NCI-H146 treated with DMSO at 0.1 percent for 48 hours (cell line): ENCODE measurements around the gene OR4C3.
"Not testable (repeated sequence)": the region's sequence is repeated elsewhere in the genome, so short reads cannot be mapped to it uniquely, and the experiment has no call there.

Experiments
- DNase-seq: peaks from one replicate; lab custom pipeline; 2025; ENCODE audit not compliant: unreplicated experiment; lab: John Stamatoyannopoulos, UW

The OR4C3 gene

GRCh38 chr11:48324620-48325019, at the start of gene OR4C3:
Gene OR4C3, plus strand, starts transcription at chr11:48324920. Its CDS starts 102 bp downstream, at chr11:48325022.
- not testable (repeated sequence) for DNase-seq

- no peak for DNase-seq
These were observed 18.8 kb upstream of the OR4C3 start, which contains the start of gene OR4S1 for GRCh38 chr11:48305923-48306322. Gene OR4S1, plus strand, starts transcription at chr11:48306223. Its CDS starts 0 bp downstream, at chr11:48306223.

GRCh38 chr11:48307760-48308386, 16.8 kb upstream of the OR4C3 start:
- DNase-seq, result peak; percentile 1

- DNase-seq, result not testable (repeated sequence)
These were observed 11.1 kb upstream of the OR4C3 start for GRCh38 chr11:48313590-48313989.

GRCh38 chr11:48319813-48320212, 4.9 kb upstream of the OR4C3 start:
- DNase-seq, result not testable (repeated sequence)

GRCh38 chr11:48341466-48341865, 16.7 kb downstream of the OR4C3 start:
- DNase-seq, result no peak

DNA sequence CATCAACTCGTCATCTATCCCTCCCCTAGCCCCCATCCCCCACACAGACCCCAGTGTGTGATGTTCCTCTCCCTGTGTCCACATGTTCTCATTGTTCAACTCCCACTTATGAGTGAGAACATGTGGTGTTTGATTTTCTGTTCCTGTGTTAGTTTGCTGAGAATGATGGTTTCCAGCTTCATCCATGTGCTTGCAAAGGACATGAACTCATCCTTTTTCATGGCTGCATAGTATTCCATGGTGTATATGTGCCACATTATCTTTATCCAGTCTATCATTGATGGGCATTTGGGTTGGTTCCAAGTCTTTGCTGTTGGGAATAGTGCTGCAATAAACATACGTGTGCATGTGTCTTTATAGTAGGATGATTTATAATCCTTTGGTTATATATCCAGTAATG, 17.8 kb downstream of the OR4C3 start:
- not testable (repeated sequence) for DNase-seq

DNA sequence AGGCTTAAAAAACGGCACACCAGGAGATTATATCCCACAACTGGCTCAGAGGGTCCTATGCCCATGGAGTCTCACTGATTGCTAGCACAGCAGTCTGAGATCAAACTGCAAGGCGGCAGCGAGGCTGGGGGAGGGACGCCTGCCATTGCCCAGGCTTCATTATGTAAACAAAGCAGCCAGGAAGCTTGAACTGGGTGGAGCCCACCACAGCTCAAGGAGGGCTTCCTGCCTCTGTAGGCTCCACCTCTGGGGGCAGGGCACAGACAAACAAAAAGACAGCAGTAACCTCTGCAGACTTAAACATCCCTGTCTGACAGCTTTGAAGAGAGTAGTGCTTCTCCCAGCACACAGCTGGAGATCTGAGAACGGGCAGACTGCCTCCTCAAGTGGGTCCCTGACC, 21.6 kb downstream of the OR4C3 start:
- not testable (repeated sequence) for DNase-seq

- no peak for DNase-seq
These were observed 29.3 kb downstream of the OR4C3 start for GRCh38 chr11:48354013-48354412.

DNA sequence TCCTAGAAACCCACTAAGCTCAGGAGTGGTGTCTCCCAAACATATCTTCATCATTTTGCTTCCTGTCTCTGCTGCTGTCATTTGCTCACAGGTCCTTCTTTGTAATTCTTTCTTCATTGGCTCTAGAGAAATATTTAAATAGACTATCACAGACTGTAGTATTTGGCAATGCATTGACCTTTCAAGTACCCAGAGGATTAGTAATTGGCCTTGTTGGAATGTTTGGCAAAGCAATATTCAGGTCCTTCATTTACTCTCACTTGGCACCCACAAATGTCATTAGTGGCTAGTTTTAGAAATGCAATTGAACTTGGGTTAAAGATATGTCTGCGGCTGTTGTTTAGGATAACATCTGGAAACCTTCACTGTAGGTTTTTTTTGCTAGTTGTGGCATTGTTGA, 30.0 kb downstream of the OR4C3 start:
- DNase-seq, result no peak

DNA sequence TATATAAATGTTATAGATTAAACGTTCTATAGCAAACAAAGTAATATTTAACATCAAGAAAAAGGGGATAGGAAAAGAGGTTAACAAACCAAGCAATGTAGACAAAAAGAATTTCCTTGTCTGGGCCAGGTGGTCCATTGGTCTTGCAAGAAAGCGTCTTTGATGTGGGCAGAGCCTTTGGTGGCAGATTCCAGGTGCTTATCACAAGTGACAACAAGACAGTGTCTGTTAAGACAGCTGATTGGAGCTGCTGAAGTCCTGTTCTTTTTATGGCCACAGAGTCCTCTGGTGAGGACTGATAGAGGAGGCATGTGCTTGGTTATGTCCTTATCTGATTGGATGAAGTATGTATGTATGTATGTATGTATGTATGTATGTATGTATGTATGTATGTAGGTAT, 36.6 kb downstream of the OR4C3 start:
- not testable (repeated sequence) for DNase-seq

- DNase-seq, result no peak
These were observed 41.6 kb downstream of the OR4C3 start, which contains the start of gene OR4C5 for GRCh38 chr11:48366365-48366764. Gene OR4C5, minus strand, starts transcription at chr11:48366465. Its CDS starts 0 bp downstream, at chr11:48366465.
